ENCODE measurements around the gene MORN1. TPM values are rescaled to one million over a fixed set of nuclear protein-coding genes. Genes with fewer than 3 reads are reported as not detected.

Gene MORN1
- total and polyA plus RNA-seq, 4 donors: 5.2 to 23.9 (median 13.9) TPM

DNA sequence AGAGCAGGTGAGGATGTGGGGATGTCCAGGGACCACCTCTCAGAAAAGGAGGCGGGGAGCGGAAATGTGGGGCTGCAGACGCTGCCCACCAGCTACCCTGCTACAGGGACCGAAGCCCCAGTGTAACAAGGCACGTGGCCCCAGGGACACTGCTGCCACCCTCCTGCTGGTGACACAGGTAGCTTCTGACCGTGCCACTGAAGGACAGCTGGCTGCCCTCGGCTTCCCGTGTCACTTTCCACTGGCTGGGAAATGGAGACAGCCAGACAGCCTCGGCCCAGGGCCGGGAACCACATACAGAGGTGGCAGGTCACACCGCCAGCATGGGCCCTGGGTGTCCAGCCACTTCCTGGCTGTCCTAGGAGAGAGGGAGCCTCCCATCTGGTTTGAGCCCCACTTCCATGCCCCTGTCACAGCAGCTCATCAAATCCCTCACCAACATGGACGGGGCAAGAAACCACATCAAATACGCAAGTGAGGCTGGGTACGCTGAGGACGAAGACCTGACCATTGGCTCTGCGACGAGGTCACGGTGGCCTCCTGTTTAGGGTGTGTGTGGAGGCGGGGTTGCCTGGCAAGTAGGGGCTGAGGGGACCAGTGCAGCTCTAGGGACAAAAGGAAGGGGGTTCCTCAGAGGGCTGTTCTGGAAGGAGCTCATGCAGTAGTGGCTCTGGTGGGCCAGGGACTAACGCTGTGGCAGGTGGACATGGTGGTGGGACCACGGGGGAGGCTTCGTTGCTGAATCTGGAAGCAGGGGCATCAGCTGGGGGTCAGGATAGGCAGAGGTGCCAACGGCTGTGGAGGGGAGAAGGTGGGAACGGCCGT lies 16.0 kb upstream of the MORN1 start:
- Histone ChIP-seq H3K27me3 (ENCODE audit: control insufficient read depth in 3 of 3, insufficient read depth in 3 of 3, low read length in 2 of 3) (no peaks in the 10 kb centered on the region), H3K4me1 (ENCODE audit: control insufficient read depth in 5 of 5, insufficient read depth in 5 of 5, low read length in 5 of 5) (peaks cover 0 to 7% (median 4%) of the 10 kb centered on the region in 5 donors), H3K36me3 (ENCODE audit: control insufficient read depth in 4 of 4, insufficient read depth in 4 of 4, low read length in 4 of 4) (peaks cover 5 to 62% (median 14%) of the 10 kb centered on the region in 4 donors), H3K9me3 (ENCODE audit: control insufficient read depth in 4 of 4, insufficient read depth in 3 of 4, low read length in 3 of 4) (no peaks in the 10 kb centered on the region), H3K9ac (ENCODE audit: insufficient read depth in 1 of 2, low read length in 2 of 2) (no peak overlapping the region), H3K4me3 (no peak overlapping the region), H3K27ac (ENCODE audit: low read depth in 1 of 2, low read length in 1 of 2) (no peak overlapping the region)
- TF ChIP-seq, protein P1, sequence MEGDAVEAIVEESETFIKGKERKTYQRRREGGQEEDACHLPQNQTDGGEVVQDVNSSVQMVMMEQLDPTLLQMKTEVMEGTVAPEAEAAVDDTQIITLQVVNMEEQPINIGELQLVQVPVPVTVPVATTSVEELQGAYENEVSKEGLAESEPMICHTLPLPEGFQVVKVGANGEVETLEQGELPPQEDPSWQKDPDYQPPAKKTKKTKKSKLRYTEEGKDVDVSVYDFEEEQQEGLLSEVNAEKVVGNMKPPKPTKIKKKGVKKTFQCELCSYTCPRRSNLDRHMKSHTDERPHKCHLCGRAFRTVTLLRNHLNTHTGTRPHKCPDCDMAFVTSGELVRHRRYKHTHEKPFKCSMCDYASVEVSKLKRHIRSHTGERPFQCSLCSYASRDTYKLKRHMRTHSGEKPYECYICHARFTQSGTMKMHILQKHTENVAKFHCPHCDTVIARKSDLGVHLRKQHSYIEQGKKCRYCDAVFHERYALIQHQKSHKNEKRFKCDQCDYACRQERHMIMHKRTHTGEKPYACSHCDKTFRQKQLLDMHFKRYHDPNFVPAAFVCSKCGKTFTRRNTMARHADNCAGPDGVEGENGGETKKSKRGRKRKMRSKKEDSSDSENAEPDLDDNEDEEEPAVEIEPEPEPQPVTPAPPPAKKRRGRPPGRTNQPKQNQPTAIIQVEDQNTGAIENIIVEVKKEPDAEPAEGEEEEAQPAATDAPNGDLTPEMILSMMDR (IDR thresholded peaks at IDR 0.05; ENCODE audit: control extremely low read depth, extremely low read depth): no peak
- WGBS, 2 donors: 83 to 87% methylated on average over 25 of the region's 25 CpGs
- DNase-seq: no peak
- no peak for ATAC-seq (ENCODE audit: insufficient read depth, low FRiP score)

DNA sequence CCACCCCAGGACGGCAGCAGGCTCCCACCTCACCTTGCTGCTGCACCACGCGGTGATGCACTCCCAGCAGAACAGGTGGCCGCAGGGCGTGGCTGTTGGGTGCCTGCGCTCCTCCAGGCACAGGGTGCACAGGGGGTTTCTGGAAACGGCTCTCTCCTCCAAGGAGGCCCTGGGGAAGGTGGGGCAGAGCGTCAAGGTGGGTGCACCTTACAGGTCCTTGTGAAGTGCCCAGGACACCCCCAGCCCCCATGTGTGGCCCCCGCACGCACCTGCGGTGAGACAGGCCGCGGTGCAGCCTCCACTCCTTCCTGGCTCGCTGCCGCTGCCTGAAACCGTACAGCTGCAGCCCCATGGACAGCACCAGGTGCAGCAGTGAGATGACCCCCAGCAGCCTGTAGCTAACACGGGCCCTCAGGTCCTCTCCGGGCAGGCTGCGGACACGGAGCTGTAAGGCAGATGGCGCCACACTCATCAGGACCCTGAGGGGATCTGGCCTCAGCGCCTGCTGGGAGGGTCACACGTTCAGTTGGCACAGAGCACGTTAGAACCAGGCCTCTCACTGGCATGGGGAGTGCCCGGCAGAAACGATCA lies 15.2 kb upstream of the MORN1 start:
- Histone ChIP-seq H3K27me3 (ENCODE audit: control insufficient read depth in 3 of 3, insufficient read depth in 3 of 3, low read length in 2 of 3) (no peaks in the 10 kb centered on the region), H3K9ac (ENCODE audit: insufficient read depth in 1 of 2, low read length in 2 of 2) (no peak overlapping the region), H3K36me3 (ENCODE audit: control insufficient read depth in 4 of 4, insufficient read depth in 4 of 4, low read length in 4 of 4) (peaks cover 10 to 70% (median 17%) of the 10 kb centered on the region in 4 donors), H3K4me3 (no peak overlapping the region), H3K4me1 (ENCODE audit: control insufficient read depth in 5 of 5, insufficient read depth in 5 of 5, low read length in 5 of 5) (peaks cover 0 to 4% (median 1%) of the 10 kb centered on the region in 5 donors), H3K27ac (ENCODE audit: low read depth in 1 of 2, low read length in 1 of 2) (no peak overlapping the region), H3K9me3 (ENCODE audit: control insufficient read depth in 4 of 4, insufficient read depth in 3 of 4, low read length in 3 of 4) (no peaks in the 10 kb centered on the region)
- DNase-seq (no peak), ATAC-seq (ENCODE audit: insufficient read depth, low FRiP score) (no peak)
- TF ChIP-seq, protein P1 (IDR thresholded peaks at IDR 0.05; ENCODE audit: control extremely low read depth, extremely low read depth): no peak
- WGBS, 2 donors: 87 to 91% methylated on average over 26 of the region's 26 CpGs

DNA sequence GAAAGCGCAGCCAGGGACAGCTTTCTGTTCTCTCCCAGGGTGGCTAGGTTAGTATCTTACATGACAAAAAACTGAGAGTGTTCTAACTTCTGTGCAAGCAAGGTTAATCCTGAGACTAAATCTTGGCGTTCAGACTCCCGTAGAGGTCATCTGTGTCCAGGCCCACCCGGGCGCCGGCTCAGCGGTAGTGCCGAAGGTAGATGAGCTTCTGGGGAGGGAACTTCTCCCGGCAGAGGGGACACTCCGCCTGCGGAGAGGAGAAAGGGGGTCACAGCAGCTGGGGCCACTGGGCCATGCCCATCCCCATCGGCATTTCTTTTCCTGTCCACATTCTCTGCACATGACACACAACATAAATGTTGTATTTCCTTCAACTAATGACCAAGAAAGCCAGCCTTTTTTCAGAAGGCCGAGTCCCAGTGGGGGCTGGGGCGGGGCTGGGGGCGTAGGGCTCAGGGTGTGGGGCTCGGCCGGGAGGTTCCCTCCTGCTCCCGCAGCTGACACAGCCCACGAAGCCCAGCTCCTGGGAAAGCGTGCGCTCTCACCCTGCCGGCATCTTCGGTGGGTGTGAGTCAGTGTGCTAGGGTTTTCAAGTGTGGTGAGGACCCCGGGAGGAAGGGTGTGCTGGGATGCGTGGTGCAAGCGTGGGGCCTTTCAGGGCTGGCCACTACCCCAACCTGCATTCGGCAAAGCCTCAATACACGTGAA lies 14.4 kb upstream of the MORN1 start:
- Histone ChIP-seq H3K27ac (ENCODE audit: low read depth in 1 of 2, low read length in 1 of 2) (no peak overlapping the region), H3K9me3 (ENCODE audit: control insufficient read depth in 4 of 4, insufficient read depth in 3 of 4, low read length in 3 of 4) (no peaks in the 10 kb centered on the region), H3K36me3 (ENCODE audit: control insufficient read depth in 4 of 4, insufficient read depth in 4 of 4, low read length in 4 of 4) (peaks cover 10 to 77% (median 19%) of the 10 kb centered on the region in 4 donors), H3K9ac (ENCODE audit: insufficient read depth in 1 of 2, low read length in 2 of 2) (no peak overlapping the region), H3K4me3 (no peak overlapping the region), H3K27me3 (ENCODE audit: control insufficient read depth in 3 of 3, insufficient read depth in 3 of 3, low read length in 2 of 3) (no peaks in the 10 kb centered on the region), H3K4me1 (ENCODE audit: control insufficient read depth in 5 of 5, insufficient read depth in 5 of 5, low read length in 5 of 5) (peaks cover 0 to 4% (median 0%) of the 10 kb centered on the region in 5 donors)
- TF ChIP-seq, protein P1 (IDR thresholded peaks at IDR 0.05; ENCODE audit: control extremely low read depth, extremely low read depth): no peak
- ATAC-seq (ENCODE audit: insufficient read depth, low FRiP score) (no peak), DNase-seq (no peak)
- 84 to 86% methylated on average over 26 to 28 of the region's 28 CpGs for WGBS, 2 donors
